22Rv1 (cell line): Measurements from ENCODE around the gene MND1.

Experiments used
- CTCF ChIP-seq: fragments of 450-650 bp; IDR thresholded peaks from 2 replicates; pipeline ENCODE4 v1.5.1; 2017; ENCODE audit warnings: mild to moderate bottlenecking
- ZFX ChIP-seq: fragments of 450-650 bp; IDR thresholded peaks from 2 replicates; pipeline ENCODE4 v1.6.1; 2017; ENCODE audit warnings: antibody characterized with exemption, borderline replicate concordance

GRCh38 chr4:153451911-153452657 is 107.6 kb downstream of the MND1 start:
- TF ChIP-seq CTCF, result no peak
- no peak for TF ChIP-seq ZFX
